Measurements from ENCODE around the gene ATP8A1. TPM values are rescaled to one million over a fixed set of nuclear protein-coding genes. Genes with fewer than 3 reads are reported as not detected.

ATP8A1 gene
- total RNA-seq, 1 donor from 2014 or later, result 13.7 TPM

GRCh38 chr4:42360256-42360669, 296.6 kb downstream of the ATP8A1 start:
- H3K9me3 Mint-ChIP-seq (ENCODE audit: low read depth), result no peaks in the 10 kb centered on the region
- no peak for TF ChIP-seq CTCF (IDR thresholded peaks at IDR 0.05; ENCODE audit: unreplicated experiment)
- no peak overlapping the region for H3K4me3 Mint-ChIP-seq (ENCODE audit: low read depth)
- H3K27me3 Mint-ChIP-seq, result peaks cover 6% of the 10 kb centered on the region
- H3K4me1 Mint-ChIP-seq (ENCODE audit: low read depth), result peaks cover 22% of the 10 kb centered on the region
- DNase-seq (ENCODE audit: low spot score, unreplicated experiment), result no peak
- H3K27ac Mint-ChIP-seq, result no peak overlapping the region
- no peaks in the 10 kb centered on the region for H3K36me3 Mint-ChIP-seq (ENCODE audit: insufficient read depth)

- Mint-ChIP-seq H3K27ac (no peak overlapping the region), H3K36me3 (ENCODE audit: insufficient read depth) (no peaks in the 10 kb centered on the region)
- TF ChIP-seq CTCF (IDR thresholded peaks at IDR 0.05; ENCODE audit: unreplicated experiment), result no peak
Observed at GRCh38 chr4:42359711-42360110, 297.2 kb downstream of the ATP8A1 start.

More at GRCh38 chr4:42359711-42360110, 297.2 kb downstream of the ATP8A1 start:
- no peak for DNase-seq (ENCODE audit: low spot score, unreplicated experiment)
- H3K9me3 Mint-ChIP-seq (ENCODE audit: low read depth), result no peaks in the 10 kb centered on the region
- H3K4me3 Mint-ChIP-seq (ENCODE audit: low read depth), result no peak overlapping the region
- H3K27me3 Mint-ChIP-seq, result peaks cover 6% of the 10 kb centered on the region
- peaks cover 22% of the 10 kb centered on the region for H3K4me1 Mint-ChIP-seq (ENCODE audit: low read depth)

Other genes starting within 250 kb of the ATP8A1 start
- not detected in 2 replicates for gene GRXCR1, start 235.6 kb upstream of the ATP8A1 start, total RNA-seq